HG03159 (cell line): ENCODE results near the gene SDCBP2.

Experiments
- ATAC-seq: cut with Tn5 transposase; IDR thresholded peaks from one replicate; pipeline ENCODE4 v1.9.1; 2021; ENCODE audit warnings: mild to moderate bottlenecking, moderate library complexity; ENCODE audit not compliant: unreplicated experiment

SDCBP2 gene

GRCh38 chr20:1328680-1329330 is at the start of gene SDCBP2:
TSS of gene SDCBP2 (minus strand) at chr20:1329139. CDS start at chr20:1320416, 8,723 bp downstream.
- ATAC-seq = no peak

- no peak for ATAC-seq
These were observed 49.8 kb upstream of the SDCBP2 start for GRCh38 chr20:1378735-1379125.

- ATAC-seq = no peak
These were observed 49.2 kb upstream of the SDCBP2 start for GRCh38 chr20:1377984-1378734.

GRCh38 chr20:1377341-1377871 is 48.5 kb upstream of the SDCBP2 start:
- ATAC-seq = no peak

- no peak for ATAC-seq
These were observed 47.7 kb upstream of the SDCBP2 start for GRCh38 chr20:1376408-1377270.

GRCh38 chr20:1376007-1376406 is 47.1 kb upstream of the SDCBP2 start:
- ATAC-seq = no peak

- no peak for ATAC-seq
These were observed 46.6 kb upstream of the SDCBP2 start for GRCh38 chr20:1375515-1375914.

- no peak for ATAC-seq
These were observed 45.3 kb upstream of the SDCBP2 start for GRCh38 chr20:1374246-1374645.

- no peak for ATAC-seq
These were observed 44.7 kb upstream of the SDCBP2 start for GRCh38 chr20:1373614-1374013.

- ATAC-seq = no peak
These were observed 44.1 kb upstream of the SDCBP2 start for GRCh38 chr20:1373036-1373435.

GRCh38 chr20:1371830-1372539 is 43.0 kb upstream of the SDCBP2 start:
- ATAC-seq = no peak

- ATAC-seq = no peak
These were observed 42.4 kb upstream of the SDCBP2 start for GRCh38 chr20:1371202-1371782.

GRCh38 chr20:1370548-1371110 is 41.7 kb upstream of the SDCBP2 start:
- ATAC-seq = no peak

GRCh38 chr20:1369970-1370369 is 41.0 kb upstream of the SDCBP2 start:
- ATAC-seq = no peak

- no peak for ATAC-seq
These were observed 39.7 kb upstream of the SDCBP2 start for GRCh38 chr20:1368448-1369199.

- ATAC-seq = no peak
These were observed 38.5 kb upstream of the SDCBP2 start for GRCh38 chr20:1367479-1367878.

GRCh38 chr20:1364106-1364505 is 35.2 kb upstream of the SDCBP2 start:
- no peak for ATAC-seq

GRCh38 chr20:1363522-1363921 is 34.6 kb upstream of the SDCBP2 start:
- ATAC-seq = no peak

- ATAC-seq = no peak
These were observed 33.5 kb upstream of the SDCBP2 start for GRCh38 chr20:1362484-1362883.
